ENCODE data around the gene SIK2. TPM values are rescaled to one million over a fixed set of nuclear protein-coding genes. Genes with fewer than 3 reads are reported as not detected.
A peak's percentile ranks its signal among the peaks of the same experiment; 100 is the strongest.
"Not testable (repeated sequence)": the region's sequence is repeated elsewhere in the genome, so short reads cannot be mapped to it uniquely, and the experiment has no call there.

Gene SIK2
- total RNA-seq, 1 experiment from 2014 or later = 9.0 TPM

- ChIA-PET POLR2A (ENCODE audit: unreplicated experiment) (interaction anchor here (0.6 to 1.0 kb wide), 3 partner anchors 48 to 321 kb away, joined by 5 to 7 read pairs (median 5); no protein-coding TSS in a partner anchor), CTCF (interaction anchor here (1.0 to 1.3 kb wide), 3 partner anchors 32 to 312 kb away, joined by 3 to 4 read pairs (median 3); no protein-coding TSS in a partner anchor)
- DNase-seq (no peak), ATAC-seq (no peak)
- TF ChIP-seq CTCF (conservative IDR thresholded peaks at IDR 0.05; ENCODE audit: low read depth, low read length) (no peak), EZH2 (IDR thresholded peaks at IDR 0.05; ENCODE audit: low read length, unreplicated experiment) (no peak), EZH2phosphoT487 (IDR thresholded peaks at IDR 0.05; ENCODE audit: borderline replicate concordance, low read length) (no peak)
- Histone ChIP-seq H3K4me3 (ENCODE audit: low read length) (peak overlapping the region; percentile 74), H3K79me2 (ENCODE audit: low read length) (peaks cover 38% of the 10 kb centered on the region), H3K36me3 (ENCODE audit: low read depth, low read length) (peaks cover 21% of the 10 kb centered on the region), H3K27me3 (ENCODE audit: low read length) (no peaks in the 10 kb centered on the region), H3K27ac (ENCODE audit: low read length) (peak overlapping the region; percentile 74), H2AFZ (ENCODE audit: low read length) (peak overlapping the region; percentile 91), H3K9me3 (ENCODE audit: low read length) (no peaks in the 10 kb centered on the region), H3K4me1 (ENCODE audit: insufficient read depth, low read length) (peaks cover 25% of the 10 kb centered on the region), H4K20me1 (ENCODE audit: low read length) (0 out of 2 replicates have a peak, but pooled peaks cover 5% of the 10 kb centered on the region), H3K9me2 (replicated peaks; ENCODE audit: low read length) (no peaks in the 10 kb centered on the region), H3F3A (ENCODE audit: low read length, unreplicated experiment) (no peaks in the 10 kb centered on the region), H3K9ac (ENCODE audit: low read length) (peak overlapping the region; percentile 85), H3K4me2 (ENCODE audit: low read length) (peak overlapping the region; percentile 88)
- intact Hi-C loops (cut with micrococcal nuclease) = loop anchor here (1.0 kb wide), 4 partner anchors 31 to 163 kb away; no protein-coding TSS in a partner anchor
- no TSS peak for BruUV-seq (replicated peaks)
Observed at GRCh38 chr11:111766834-111767142, 164.5 kb downstream of the SIK2 start.

GRCh38 chr11:111770581-111771134, 168.4 kb downstream of the SIK2 start:
- Histone ChIP-seq H3K4me3 (ENCODE audit: low read length) (no peak overlapping the region), H3K4me2 (ENCODE audit: low read length) (no peak overlapping the region), H3K27me3 (ENCODE audit: low read length) (no peaks in the 10 kb centered on the region), H3K36me3 (ENCODE audit: low read depth, low read length) (no peaks in the 10 kb centered on the region), H4K20me1 (ENCODE audit: low read length) (no peaks in the 10 kb centered on the region), H3K4me1 (ENCODE audit: insufficient read depth, low read length) (peaks cover 15% of the 10 kb centered on the region; the same call in 1 of the 2 replicates), H3K9ac (ENCODE audit: low read length) (no peak overlapping the region), H2AFZ (ENCODE audit: low read length) (no peak overlapping the region), H3K27ac (ENCODE audit: low read length) (no peak overlapping the region), H3K9me3 (ENCODE audit: low read length) (no peaks in the 10 kb centered on the region), H3F3A (ENCODE audit: low read length, unreplicated experiment) (no peaks in the 10 kb centered on the region), H3K79me2 (ENCODE audit: low read length) (peaks cover 5% of the 10 kb centered on the region), H3K9me2 (replicated peaks; ENCODE audit: low read length) (no peaks in the 10 kb centered on the region)
- POLR2A ChIA-PET (ENCODE audit: unreplicated experiment) = no interaction called here
- ATAC-seq = no peak
- CTCF ChIA-PET = interaction anchor here (0.6 kb wide), 1 partner anchor 173 kb away, joined by 3 read pairs; no protein-coding TSS in a partner anchor
- intact Hi-C loops (cut with micrococcal nuclease) = no loop called here
- DNase-seq = peak; percentile 52
- BruUV-seq (replicated peaks) = no TSS peak
- no peak for TF ChIP-seq EZH2 (IDR thresholded peaks at IDR 0.05; ENCODE audit: low read length, unreplicated experiment)

- H3K79me2 ChIP-seq (ENCODE audit: low read length); BruUV-seq (replicated peaks); H4K20me1 ChIP-seq (ENCODE audit: low read length); H2AFZ ChIP-seq (ENCODE audit: low read length); H3K9me2 ChIP-seq (replicated peaks; ENCODE audit: low read length); H3K36me3 ChIP-seq (ENCODE audit: low read depth, low read length); H3F3A ChIP-seq (ENCODE audit: low read length, unreplicated experiment); H3K4me2 ChIP-seq (ENCODE audit: low read length); ATAC-seq; H3K27ac ChIP-seq (ENCODE audit: low read length); DNase-seq; intact Hi-C loops (cut with micrococcal nuclease); H3K27me3 ChIP-seq (ENCODE audit: low read length); H3K9me3 ChIP-seq (ENCODE audit: low read length); H3K9ac ChIP-seq (ENCODE audit: low read length); H3K4me3 ChIP-seq (ENCODE audit: low read length): not testable (repeated sequence)
- peaks cover 15% of the 10 kb centered on the region; the same call in 1 of the 2 replicates for H3K4me1 ChIP-seq (ENCODE audit: insufficient read depth, low read length)
- POLR2A ChIA-PET (ENCODE audit: unreplicated experiment) = interaction anchor here (0.6 kb wide), 1 partner anchor 17 kb away, joined by 3 read pairs; no protein-coding TSS in a partner anchor
- CTCF ChIA-PET = interaction anchor here (0.6 kb wide), 1 partner anchor 173 kb away, joined by 3 read pairs; no protein-coding TSS in a partner anchor
Observed at GRCh38 chr11:111771205-111771604, 169.0 kb downstream of the SIK2 start.

Measured in PC-3 (cell line).